HG02642 (cell line): Measurements from ENCODE around the gene B4GAT1.
"Not testable (repeated sequence)": the region's sequence is repeated elsewhere in the genome, so short reads cannot be mapped to it uniquely, and the experiment has no call there.

ENCODE experiments used
- ATAC-seq: cut with Tn5 transposase; IDR thresholded peaks from one replicate; pipeline ENCODE4 v1.9.1; 2021; ENCODE audit warnings: mild to moderate bottlenecking; ENCODE audit not compliant: unreplicated experiment, poor library complexity

Gene B4GAT1

GRCh38 chr11:66312549-66313320 is 34.7 kb downstream of the B4GAT1 start:
- ATAC-seq = peak; percentile 63

- peak; percentile 67 for ATAC-seq
Observed at GRCh38 chr11:66311965-66312548, 35.4 kb downstream of the B4GAT1 start.

- ATAC-seq = no peak
Observed at GRCh38 chr11:66311470-66311964, 35.9 kb downstream of the B4GAT1 start.

GRCh38 chr11:66310803-66311440 is 36.5 kb downstream of the B4GAT1 start:
- ATAC-seq = not testable (repeated sequence)

GRCh38 chr11:66310324-66310723 is 37.1 kb downstream of the B4GAT1 start:
- no peak for ATAC-seq

- no peak for ATAC-seq
Observed at GRCh38 chr11:66309475-66309874, 38.0 kb downstream of the B4GAT1 start.

GRCh38 chr11:66302656-66303055 is 44.8 kb downstream of the B4GAT1 start:
- no peak for ATAC-seq

GRCh38 chr11:66299186-66299585 is 48.2 kb downstream of the B4GAT1 start:
- no peak for ATAC-seq

- no peak for ATAC-seq
Observed at GRCh38 chr11:66297610-66298009, 49.8 kb downstream of the B4GAT1 start.
